HG03378 (cell line): ENCODE results near the gene NME7.
A peak's percentile ranks its signal among the peaks of the same experiment; 100 is the strongest.

ENCODE experiments used
- ATAC-seq: cut with Tn5 transposase; IDR thresholded peaks from one replicate; pipeline ENCODE4 v1.9.1; 2021; ENCODE audit warnings: mild to moderate bottlenecking, moderate library complexity; ENCODE audit not compliant: unreplicated experiment

Gene NME7

GRCh38 chr1:169110236-169110635 lies 257.4 kb downstream of the NME7 start:
- ATAC-seq = no peak

- ATAC-seq = no peak
These were observed 257.9 kb downstream of the NME7 start for GRCh38 chr1:169109561-169110134.

GRCh38 chr1:169108863-169109560 lies 258.6 kb downstream of the NME7 start:
- ATAC-seq = no peak

- ATAC-seq = no peak
These were observed 259.4 kb downstream of the NME7 start for GRCh38 chr1:169108223-169108622.

GRCh38 chr1:169107603-169108208 lies 259.9 kb downstream of the NME7 start:
- ATAC-seq = no peak

GRCh38 chr1:169106921-169107602 lies 260.5 kb downstream of the NME7 start:
- peak; percentile 2 for ATAC-seq

- ATAC-seq = peak; percentile 70
These were observed 261.3 kb downstream of the NME7 start, which contains the start of gene ATP1B1 for GRCh38 chr1:169106095-169106920. ATP1B1 (plus strand) TSS chr1:169106690; CDS start chr1:169106830, 140 bp downstream.

- peak; percentile 11 for ATAC-seq
These were observed 262.0 kb downstream of the NME7 start for GRCh38 chr1:169105434-169106094.

GRCh38 chr1:169105087-169105433 lies 262.5 kb downstream of the NME7 start:
- ATAC-seq = no peak

GRCh38 chr1:169103480-169103893 lies 264.1 kb downstream of the NME7 start:
- ATAC-seq = no peak

GRCh38 chr1:169103002-169103401 lies 264.6 kb downstream of the NME7 start:
- ATAC-seq = no peak

- ATAC-seq = no peak
These were observed 265.0 kb downstream of the NME7 start for GRCh38 chr1:169102567-169102966.

- ATAC-seq = no peak
These were observed 266.9 kb downstream of the NME7 start for GRCh38 chr1:169100651-169101088.

GRCh38 chr1:169100208-169100607 lies 267.4 kb downstream of the NME7 start:
- ATAC-seq = no peak

- ATAC-seq = no peak
These were observed 268.0 kb downstream of the NME7 start for GRCh38 chr1:169099561-169099960.

- ATAC-seq = no peak
These were observed 269.2 kb downstream of the NME7 start for GRCh38 chr1:169098380-169098779.

- ATAC-seq = no peak
These were observed 272.6 kb downstream of the NME7 start for GRCh38 chr1:169094897-169095569.

GRCh38 chr1:169092399-169092798 lies 275.2 kb downstream of the NME7 start:
- ATAC-seq = no peak

- ATAC-seq = peak; percentile 77
These were observed 276.1 kb downstream of the NME7 start for GRCh38 chr1:169091480-169091941.

GRCh38 chr1:169090900-169091311 lies 276.7 kb downstream of the NME7 start:
- ATAC-seq = peak; percentile 33
